Loucy (cell line): ENCODE data around the gene LAMA4.

Experiments
- H2AFZ ChIP-seq: fragments of 200-600 bp; sonication (generic); 2 replicates; pipeline ENCODE4 v1.6.0; 2016; ENCODE audit warnings: antibody characterized with exemption, mild to moderate bottlenecking, low read length, moderate library complexity
- H3F3A ChIP-seq: fragments of 200-600 bp; 2 replicates; pipeline ENCODE4 v1.6.0; 2016; ENCODE audit warnings: antibody characterized with exemption, low read depth, mild to moderate bottlenecking
- H3K27me3 ChIP-seq: fragments of 200-600 bp; sonication (generic); 2 replicates; pipeline ENCODE4 v1.6.1; 2014; ENCODE audit warnings: low read length, mild to moderate bottlenecking; ENCODE audit not compliant: insufficient read depth, poor library complexity, severe bottlenecking
- H3K36me3 ChIP-seq: fragments of 200-600 bp; sonication (generic); 2 replicates; pipeline ENCODE4 v1.6.1; 2016; ENCODE audit warnings: low read length; ENCODE audit not compliant: insufficient read depth
- H3K4me1 ChIP-seq: fragments of 200-600 bp; sonication (generic); 2 replicates; pipeline ENCODE4 v1.5.1; 2014; ENCODE audit warnings: low read length, mild to moderate bottlenecking; ENCODE audit not compliant: insufficient read depth, poor library complexity, severe bottlenecking
- H3K4me2 ChIP-seq: fragments of 200-600 bp; sonication (generic); 2 replicates; pipeline ENCODE4 v1.6.0; 2014; ENCODE audit warnings: antibody characterized with exemption, low read length, low read depth, mild to moderate bottlenecking; ENCODE audit not compliant: poor library complexity, severe bottlenecking
- H3K4me3 ChIP-seq: fragments of 200-600 bp; sonication (generic); 2 replicates; pipeline ENCODE4 v1.5.1; 2014; ENCODE audit warnings: low read length, mild to moderate bottlenecking, mixed read lengths; ENCODE audit not compliant: poor library complexity, severe bottlenecking
- H3K79me2 ChIP-seq: fragments of 200-600 bp; sonication (generic); 2 replicates; pipeline ENCODE4 v1.6.1; 2014; ENCODE audit warnings: low read length; ENCODE audit not compliant: insufficient read depth
- H3K9ac ChIP-seq: fragments of 200-600 bp; sonication (generic); 2 replicates; pipeline ENCODE4 v1.6.0; 2014; ENCODE audit warnings: mild to moderate bottlenecking, low read depth, low read length, moderate library complexity; ENCODE audit not compliant: poor library complexity, severe bottlenecking
- H3K9me2 ChIP-seq: fragments of 200-600 bp; sonication (generic); replicated peaks from 2 replicates; pipeline ENCODE4 v1.6.1; 2016; ENCODE audit warnings: low read depth, low read length, mixed read lengths
- H3K9me3 ChIP-seq: fragments of 200-600 bp; sonication (generic); 2 replicates; pipeline ENCODE4 v1.6.1; 2014; ENCODE audit warnings: mild to moderate bottlenecking, antibody characterized with exemption, low read length, low read depth; ENCODE audit not compliant: insufficient read depth
- H4K20me1 ChIP-seq: fragments of 200-600 bp; sonication (generic); 2 replicates; pipeline ENCODE4 v1.6.0; 2014; ENCODE audit warnings: antibody characterized with exemption, low read length, mild to moderate bottlenecking; ENCODE audit not compliant: insufficient read depth, poor library complexity, severe bottlenecking
- EZH2phosphoT487 ChIP-seq: fragments of 200-600 bp; IDR thresholded peaks from 2 replicates; pipeline ENCODE4 v1.6.1; 2018; ENCODE audit warnings: antibody characterized with exemption, mild to moderate bottlenecking, moderate library complexity, borderline replicate concordance
- TF ChIP-seq, protein P1 (sequence below): fragments of 200-600 bp; sonication (generic); conservative IDR thresholded peaks from 2 replicates; pipeline ENCODE4 v1.5.1; 2014; ENCODE audit warnings: mild to moderate bottlenecking, antibody characterized with exemption, low read length

The LAMA4 gene

DNA sequence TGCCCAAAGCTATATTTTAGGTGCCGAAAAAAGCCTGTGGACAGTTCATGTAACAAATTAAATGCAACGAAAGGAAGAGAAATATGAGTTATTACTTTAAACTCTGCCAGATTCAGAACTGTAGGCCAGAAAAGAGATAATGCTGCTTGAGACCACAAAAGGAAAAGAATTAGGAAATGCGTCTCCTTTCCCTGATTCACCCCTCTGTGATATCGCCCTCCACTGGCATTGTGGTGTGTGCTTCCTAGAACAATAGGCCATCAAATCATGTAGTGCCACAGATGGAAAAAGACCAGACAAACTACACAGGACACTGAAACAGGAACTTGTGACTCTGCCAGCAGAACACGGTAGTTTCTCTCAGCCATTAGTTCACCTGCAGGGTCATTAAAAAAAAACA is 14.7 kb upstream of the LAMA4 start:
- TF ChIP-seq, protein P1, sequence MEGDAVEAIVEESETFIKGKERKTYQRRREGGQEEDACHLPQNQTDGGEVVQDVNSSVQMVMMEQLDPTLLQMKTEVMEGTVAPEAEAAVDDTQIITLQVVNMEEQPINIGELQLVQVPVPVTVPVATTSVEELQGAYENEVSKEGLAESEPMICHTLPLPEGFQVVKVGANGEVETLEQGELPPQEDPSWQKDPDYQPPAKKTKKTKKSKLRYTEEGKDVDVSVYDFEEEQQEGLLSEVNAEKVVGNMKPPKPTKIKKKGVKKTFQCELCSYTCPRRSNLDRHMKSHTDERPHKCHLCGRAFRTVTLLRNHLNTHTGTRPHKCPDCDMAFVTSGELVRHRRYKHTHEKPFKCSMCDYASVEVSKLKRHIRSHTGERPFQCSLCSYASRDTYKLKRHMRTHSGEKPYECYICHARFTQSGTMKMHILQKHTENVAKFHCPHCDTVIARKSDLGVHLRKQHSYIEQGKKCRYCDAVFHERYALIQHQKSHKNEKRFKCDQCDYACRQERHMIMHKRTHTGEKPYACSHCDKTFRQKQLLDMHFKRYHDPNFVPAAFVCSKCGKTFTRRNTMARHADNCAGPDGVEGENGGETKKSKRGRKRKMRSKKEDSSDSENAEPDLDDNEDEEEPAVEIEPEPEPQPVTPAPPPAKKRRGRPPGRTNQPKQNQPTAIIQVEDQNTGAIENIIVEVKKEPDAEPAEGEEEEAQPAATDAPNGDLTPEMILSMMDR: peak; percentile 58
- TF ChIP-seq EZH2phosphoT487: no peak

GRCh38 chr6:112268654-112269053 is 14.3 kb upstream of the LAMA4 start:
- Histone ChIP-seq H3K4me3 (no peak overlapping the region), H4K20me1 (no peaks in the 10 kb centered on the region), H3K4me1 (no peaks in the 10 kb centered on the region), H3K9ac (no peak overlapping the region), H3K9me3 (no peaks in the 10 kb centered on the region), H2AFZ (no peak overlapping the region), H3K27me3 (peaks cover 52% of the 10 kb centered on the region), H3F3A (no peaks in the 10 kb centered on the region), H3K36me3 (no peaks in the 10 kb centered on the region), H3K4me2 (no peak overlapping the region), H3K79me2 (no peaks in the 10 kb centered on the region), H3K9me2 (no peaks in the 10 kb centered on the region)
- no peak for TF ChIP-seq EZH2phosphoT487
- TF ChIP-seq, protein P1: no peak

More for the DNA sequence above, 14.7 kb upstream of the LAMA4 start:
- Histone ChIP-seq H2AFZ (no peak overlapping the region), H3K4me1 (no peaks in the 10 kb centered on the region), H3K9me3 (no peaks in the 10 kb centered on the region), H3K4me3 (no peak overlapping the region), H3K27me3 (peaks cover 57% of the 10 kb centered on the region), H3K4me2 (no peak overlapping the region), H3F3A (no peaks in the 10 kb centered on the region), H3K9me2 (no peaks in the 10 kb centered on the region), H3K9ac (no peak overlapping the region), H3K79me2 (no peaks in the 10 kb centered on the region), H3K36me3 (no peaks in the 10 kb centered on the region), H4K20me1 (no peaks in the 10 kb centered on the region)

GRCh38 chr6:112268019-112268418 is 13.7 kb upstream of the LAMA4 start:
- Histone ChIP-seq H3F3A (no peaks in the 10 kb centered on the region), H3K9me2 (no peaks in the 10 kb centered on the region), H2AFZ (no peak overlapping the region), H3K79me2 (no peaks in the 10 kb centered on the region), H3K4me2 (no peak overlapping the region), H3K36me3 (no peaks in the 10 kb centered on the region), H3K4me3 (no peak overlapping the region), H4K20me1 (no peaks in the 10 kb centered on the region), H3K27me3 (peaks cover 51% of the 10 kb centered on the region), H3K4me1 (no peaks in the 10 kb centered on the region), H3K9me3 (no peaks in the 10 kb centered on the region), H3K9ac (no peak overlapping the region)
- TF ChIP-seq, protein P1: no peak
- no peak for TF ChIP-seq EZH2phosphoT487
